ENCODE measurements around the gene RAD52. TPM values are rescaled to one million over a fixed set of nuclear protein-coding genes. Genes with fewer than 3 reads are reported as not detected.

RAD52 gene
- total RNA-seq, 1 experiment from 2014 or later, result 15.3 TPM

DNA sequence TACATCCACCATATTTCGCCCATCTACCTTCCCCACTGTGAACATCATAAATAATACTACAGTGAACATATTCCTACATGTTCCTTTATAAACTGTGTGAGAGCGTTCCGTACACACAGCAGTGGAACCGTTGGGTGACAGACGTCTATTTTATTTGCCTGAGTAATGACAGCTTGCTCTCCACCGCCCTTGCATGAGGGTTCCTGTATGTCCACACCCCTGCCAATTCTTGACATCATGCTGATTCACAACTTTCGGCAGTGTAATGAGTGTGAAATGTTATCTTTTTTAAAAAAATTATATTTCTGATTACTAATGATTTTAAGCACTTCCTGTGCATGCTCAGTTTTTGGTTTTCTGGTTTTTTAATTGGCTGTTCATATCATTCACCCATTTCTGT, 4.3 kb upstream of the RAD52 start:
- Histone ChIP-seq H2AFZ (ENCODE audit: low read length) (no peak overlapping the region), H3K79me2 (ENCODE audit: insufficient read depth, low read length) (no peaks in the 10 kb centered on the region), H3K79me1 (ENCODE audit: insufficient read depth, low read depth, low read length, poor library complexity, severe bottlenecking) (no peaks in the 10 kb centered on the region), H4K8ac (replicated peaks; ENCODE audit: insufficient read length, low read depth, low read length) (no peak overlapping the region), H2BK20ac (ENCODE audit: low read depth, low read length, poor library complexity, severe bottlenecking) (no peak overlapping the region), H3K27ac (ENCODE audit: insufficient read length, low read depth, low read length) (no peak overlapping the region), H2BK120ac (ENCODE audit: low read depth, low read length, poor library complexity, severe bottlenecking) (no peak overlapping the region), H3K14ac (ENCODE audit: insufficient read depth, low read length) (no peak overlapping the region), H3K4ac (ENCODE audit: low read depth, low read length) (no peak overlapping the region), H3K4me1 (ENCODE audit: insufficient read depth, low read length) (no peaks in the 10 kb centered on the region; the same call in 1 of the 2 replicates), H3K18ac (ENCODE audit: insufficient read length, low read depth, low read length) (no peak overlapping the region), H2BK5ac (ENCODE audit: insufficient read length, low read length) (no peak overlapping the region), H3K56ac (ENCODE audit: insufficient read length, low read depth, low read length) (no peak overlapping the region), H3K9me3 (ENCODE audit: control insufficient read depth, low read depth, low read length) (no peaks in the 10 kb centered on the region), H3K23me2 (ENCODE audit: insufficient read length, low read depth, low read length, poor library complexity, severe bottlenecking) (no peaks in the 10 kb centered on the region), H3T11ph (ENCODE audit: low read length) (no peak overlapping the region), H3K9ac (ENCODE audit: extremely low read depth, insufficient read length, low read length) (no peak overlapping the region), H4K20me1 (ENCODE audit: control insufficient read depth, insufficient read depth, insufficient read length) (no peaks in the 10 kb centered on the region), H3K27me3 (ENCODE audit: insufficient read depth, low read length) (no peaks in the 10 kb centered on the region), H4K5ac (ENCODE audit: insufficient read length, low read depth, low read length) (no peak overlapping the region), H3K4me2 (ENCODE audit: insufficient read depth, insufficient read length, low read length) (no peak overlapping the region), H3K23ac (ENCODE audit: insufficient read length, low read depth, low read length) (no peak overlapping the region), H2AK5ac (ENCODE audit: insufficient read length, low read length) (no peak overlapping the region), H2BK12ac (ENCODE audit: insufficient read length, low read depth, low read length) (no peak overlapping the region), H4K91ac (ENCODE audit: insufficient read length, low read depth, low read length) (no peak overlapping the region), H2BK15ac (ENCODE audit: low read depth, low read length) (no peak overlapping the region)
- no CpG with 5 or more reads among the region's 7 CpGs for WGBS (ENCODE audit: extremely low coverage, insufficient read length, low lambda C conversion rate)
- peaks cover 0 to 4% of the 10 kb centered on the region in 2 experiments; a peak in 2 of 5 replicates for H3K9me3 Mint-ChIP-seq
- DNase-seq, result no peak
- H3K4me3 Mint-ChIP-seq, result no peak overlapping the region
- TF ChIP-seq, protein P1, sequence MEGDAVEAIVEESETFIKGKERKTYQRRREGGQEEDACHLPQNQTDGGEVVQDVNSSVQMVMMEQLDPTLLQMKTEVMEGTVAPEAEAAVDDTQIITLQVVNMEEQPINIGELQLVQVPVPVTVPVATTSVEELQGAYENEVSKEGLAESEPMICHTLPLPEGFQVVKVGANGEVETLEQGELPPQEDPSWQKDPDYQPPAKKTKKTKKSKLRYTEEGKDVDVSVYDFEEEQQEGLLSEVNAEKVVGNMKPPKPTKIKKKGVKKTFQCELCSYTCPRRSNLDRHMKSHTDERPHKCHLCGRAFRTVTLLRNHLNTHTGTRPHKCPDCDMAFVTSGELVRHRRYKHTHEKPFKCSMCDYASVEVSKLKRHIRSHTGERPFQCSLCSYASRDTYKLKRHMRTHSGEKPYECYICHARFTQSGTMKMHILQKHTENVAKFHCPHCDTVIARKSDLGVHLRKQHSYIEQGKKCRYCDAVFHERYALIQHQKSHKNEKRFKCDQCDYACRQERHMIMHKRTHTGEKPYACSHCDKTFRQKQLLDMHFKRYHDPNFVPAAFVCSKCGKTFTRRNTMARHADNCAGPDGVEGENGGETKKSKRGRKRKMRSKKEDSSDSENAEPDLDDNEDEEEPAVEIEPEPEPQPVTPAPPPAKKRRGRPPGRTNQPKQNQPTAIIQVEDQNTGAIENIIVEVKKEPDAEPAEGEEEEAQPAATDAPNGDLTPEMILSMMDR (conservative IDR thresholded peaks at IDR 0.05), result no peak
- H3K27me3 Mint-ChIP-seq (ENCODE audit: low read depth), result no peaks in the 10 kb centered on the region
- no peak overlapping the region for H3K27ac Mint-ChIP-seq
- 0 out of 7 replicates have a peak, but pooled peaks cover 0 to 4% (median 0%) of the 10 kb centered on the region in 3 experiments for H3K36me3 Mint-ChIP-seq (ENCODE audit: insufficient read depth in 1 of 3, low read depth in 3 of 3)
- peaks cover 5 to 10% of the 10 kb centered on the region in 2 experiments for H3K4me1 Mint-ChIP-seq
